Ovary (tissue), 9 donors: ENCODE results near the gene RIPOR1. TPM values are rescaled to one million over a fixed set of nuclear protein-coding genes. Genes with fewer than 3 reads are reported as not detected.
"Not testable (repeated sequence)": the region's sequence is repeated elsewhere in the genome, so short reads cannot be mapped to it uniquely, and the experiment has no call there.

Source experiments
- DNase-seq, 5 donors: peaks; one replicate each; pipeline ENCODE4 v3.0.0-alpha.2; 2019 to 2020
- H3K27ac ChIP-seq, 2 donors: fragments of 200-600 bp; one replicate each; pipeline versions ENCODE4 v1.5.1 to v1.8.0; 2019 to 2022
- H3K27me3 ChIP-seq: fragments of 200-600 bp; one replicate; pipeline ENCODE4 v1.8.0; 2022
- H3K36me3 ChIP-seq: fragments of 200-600 bp; sonication (generic); one replicate; pipeline ENCODE4 v1.5.1; 2019
- H3K4me1 ChIP-seq: one replicate; pipeline ENCODE4 v1.8.1; 2013; ENCODE audit warnings: mild to moderate bottlenecking, moderate library complexity; ENCODE audit not compliant: insufficient read depth
- H3K4me3 ChIP-seq: fragments of 200-600 bp; sonication (generic); one replicate; pipeline ENCODE4 v1.5.1; 2017
- H3K9me3 ChIP-seq, 2 donors: fragments of 200-600 bp in 1 of 2; sonication (generic) in 1 of 2; one replicate each; pipeline versions ENCODE4 v1.5.1 to v1.8.1; 2013 to 2019; ENCODE audit warnings: mild to moderate bottlenecking in 1 of 2, moderate library complexity in 1 of 2
- EP300 ChIP-seq: sonication (generic); formaldehyde crosslinking; IDR thresholded peaks from one replicate; pipeline ENCODE4 v1.6.1; 2017; ENCODE audit warnings: antibody characterized with exemption
- POLR2A ChIP-seq: fragments of 450-650 bp; IDR thresholded peaks from one replicate; pipeline ENCODE4 v1.6.1; 2017; ENCODE audit warnings: antibody characterized with exemption, mild to moderate bottlenecking, moderate library complexity
- WGBS, 3 donors: extraction: QIAGEN DNeasy Blood & Tissue Kit in 1 of 3; methylation state at CpG; one replicate each; pipeline versions ENCODE4 v1.1.5 to v1.1.7; 2013 to 2017; 5-methylcytosine and 5-hydroxymethylcytosine counted together
- intact Hi-C, 4 donors: fragments of 100-400 bp; cut with DNase I; formaldehyde crosslinking; loops; one replicate each; pipeline versions ENCODE4 v1.11.0 to v1.15.1; 2022 to 2023
- polyA plus RNA-seq, 2 donors: library from polyadenylated mRNA; stranded (reverse); fragments of 200-250 nt in 1 of 2; fragments of 350-450 nt in 1 of 2; fragmentation: Illumina TruSeq in 1 of 2; extraction: RNeasy Lipid Tissue Mini Kit (QIAGEN cat#74804) in 1 of 2; gene quantifications; one replicate each; pipeline ENCODE4 v1.2.3, GENCODE V29; 2013 to 2014
- total RNA-seq, 7 donors: library from RNA; depleted of rRNA in 2 of 7; stranded (reverse); fragments of >200 nt in 2 of 7; fragmentation: NEBNext Ultra II Directional in 3 of 7; extraction: Animal tissue kit (Norgen Biotek cat#: 25700) in 3 of 7; gene quantifications; one replicate each; pipeline versions ENCODE4 v1.1.0 to v1.2.4, GENCODE V29; 2016 to 2023
- TF ChIP-seq, protein P1 (sequence below), 3 donors: fragments of 450-650 bp in 2 of 3; fragments of 200-600 bp in 1 of 3; IDR thresholded peaks; one replicate each; pipeline versions ENCODE4 v1.5.1 to v1.8.0; 2016 to 2022; ENCODE audit warnings: antibody characterized with exemption in 3 of 3, mild to moderate bottlenecking in 1 of 3
- donor health status: DM: no; HTN: no; CAD: no; lungs with moderate emphysema.
- donor health status: DM: no; HTN: no; CAD: no.
- donor health status: Bipolar disorder and iron deficiency.
- donor health status: DM: yes; HTN: yes; CAD: no.
- donor health status: DM: no; HTN: no; CAD: no.
- donor health status: DM: yes; HTN: yes; CAD: no.

Gene RIPOR1
- total and polyA plus RNA-seq, 9 donors, result 22.3 to 96.3 (median 70.4) TPM

DNA sequence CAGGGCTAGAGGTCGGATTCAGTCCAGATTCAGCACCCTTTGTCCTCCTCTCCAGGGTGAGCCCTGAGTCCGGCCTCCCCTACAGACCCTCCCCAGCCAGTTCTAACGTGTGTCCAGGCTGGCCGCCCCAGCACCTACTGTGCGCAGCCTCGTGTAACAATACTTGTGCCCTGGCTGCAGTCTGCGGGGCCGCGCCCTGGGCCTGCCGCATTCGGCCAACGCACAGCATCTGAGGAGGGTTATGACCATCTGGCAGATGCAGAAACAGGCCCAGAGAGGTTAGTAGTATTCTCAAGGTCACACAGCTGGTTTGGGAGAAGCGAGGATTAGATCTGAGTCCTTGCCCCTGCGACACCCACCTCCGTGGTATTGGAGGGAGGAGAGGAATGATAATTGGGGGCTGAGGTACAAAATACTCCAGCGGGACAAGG lies 968 bp downstream of the RIPOR1 start:
- H3K36me3 ChIP-seq, result no peaks in the 10 kb centered on the region
- peak overlapping the region; percentile 56 to 85 for H3K27ac ChIP-seq
- H3K9me3 ChIP-seq, result no peaks in the 10 kb centered on the region
- H3K4me1 ChIP-seq, result peaks cover 12% of the 10 kb centered on the region
- no peaks in the 10 kb centered on the region for H3K27me3 ChIP-seq
- TF ChIP-seq EP300, result no peak
- TF ChIP-seq, protein P1, sequence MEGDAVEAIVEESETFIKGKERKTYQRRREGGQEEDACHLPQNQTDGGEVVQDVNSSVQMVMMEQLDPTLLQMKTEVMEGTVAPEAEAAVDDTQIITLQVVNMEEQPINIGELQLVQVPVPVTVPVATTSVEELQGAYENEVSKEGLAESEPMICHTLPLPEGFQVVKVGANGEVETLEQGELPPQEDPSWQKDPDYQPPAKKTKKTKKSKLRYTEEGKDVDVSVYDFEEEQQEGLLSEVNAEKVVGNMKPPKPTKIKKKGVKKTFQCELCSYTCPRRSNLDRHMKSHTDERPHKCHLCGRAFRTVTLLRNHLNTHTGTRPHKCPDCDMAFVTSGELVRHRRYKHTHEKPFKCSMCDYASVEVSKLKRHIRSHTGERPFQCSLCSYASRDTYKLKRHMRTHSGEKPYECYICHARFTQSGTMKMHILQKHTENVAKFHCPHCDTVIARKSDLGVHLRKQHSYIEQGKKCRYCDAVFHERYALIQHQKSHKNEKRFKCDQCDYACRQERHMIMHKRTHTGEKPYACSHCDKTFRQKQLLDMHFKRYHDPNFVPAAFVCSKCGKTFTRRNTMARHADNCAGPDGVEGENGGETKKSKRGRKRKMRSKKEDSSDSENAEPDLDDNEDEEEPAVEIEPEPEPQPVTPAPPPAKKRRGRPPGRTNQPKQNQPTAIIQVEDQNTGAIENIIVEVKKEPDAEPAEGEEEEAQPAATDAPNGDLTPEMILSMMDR (IDR thresholded peaks at IDR 0.05), result no peak
- no peak for TF ChIP-seq POLR2A
- H3K4me3 ChIP-seq, result peak overlapping the region; percentile 88
- peak in 1 of 5 donors; percentile 55 for DNase-seq
- intact Hi-C loops, result loop anchor here in 2 of 4 donors (2.0 to 10.0 kb wide), 3 partner anchors 33 to 138 kb away; partner anchors contain the start of genes C16orf86 (in 2 of the 2), ENKD1 (in 2 of the 2), ACD (in 1 of the 2) and CTCF (in 1 of the 2)
- WGBS, 3 donors, result 1 to 2% (median 1%) methylated on average over 16 of the region's 16 CpGs

DNA sequence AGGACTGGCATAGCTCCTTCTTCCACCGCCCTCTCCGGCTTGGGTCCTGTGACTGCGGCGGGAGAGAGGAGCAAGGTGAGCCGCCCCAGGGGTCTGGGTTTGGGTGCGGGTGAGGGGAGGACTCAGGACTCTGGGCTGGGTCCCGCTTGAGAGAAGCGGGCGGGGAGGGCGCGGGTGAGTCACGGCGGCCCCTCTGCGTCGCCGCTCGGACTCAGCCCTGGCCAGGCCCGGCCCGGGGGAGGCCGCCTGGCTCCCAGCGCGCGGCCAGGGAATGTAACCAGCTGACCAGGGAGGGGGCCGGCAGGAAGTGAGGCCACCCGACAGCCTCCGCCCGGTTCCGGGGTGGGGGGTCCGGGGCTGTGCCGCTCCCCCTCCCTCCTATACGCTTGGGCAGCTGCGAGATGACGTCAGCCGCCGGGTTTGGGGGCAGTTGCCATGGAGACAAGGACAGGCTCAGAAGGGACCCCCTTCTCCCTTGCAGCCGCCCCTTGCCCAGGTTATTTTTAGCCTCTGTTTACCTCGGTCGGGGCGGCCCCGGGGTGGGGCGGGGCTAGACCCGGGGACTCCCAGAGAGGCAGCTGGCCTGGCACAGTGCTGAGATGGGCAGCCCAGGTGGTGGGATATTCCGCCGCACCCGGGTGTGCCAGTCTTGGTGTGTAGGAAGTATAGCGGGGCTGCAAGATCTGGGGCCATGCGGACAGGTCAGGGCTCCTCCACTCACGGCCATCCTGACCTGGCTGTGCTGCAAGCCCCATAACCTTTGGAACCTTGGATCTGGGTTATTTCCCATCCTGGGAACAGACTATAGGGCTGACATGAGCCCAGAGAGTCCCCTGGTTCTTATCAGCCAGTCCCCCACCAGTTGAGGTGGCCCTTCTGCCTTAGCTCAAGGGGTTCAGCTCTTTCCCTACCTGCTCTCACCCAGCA lies 1.6 kb downstream of the RIPOR1 start:
- TF ChIP-seq EP300, result no peak
- TF ChIP-seq, protein P1 (IDR thresholded peaks at IDR 0.05), result no peak
- peak; percentile 74 for TF ChIP-seq POLR2A
- H3K9me3 ChIP-seq, result no peaks in the 10 kb centered on the region
- peak overlapping the region; percentile 56 to 85 for H3K27ac ChIP-seq
- intact Hi-C loops, result no loop called here
- DNase-seq, result peak; percentile 80 to 87 (median 85)
- H3K27me3 ChIP-seq, result no peaks in the 10 kb centered on the region
- no peaks in the 10 kb centered on the region for H3K36me3 ChIP-seq
- WGBS, 3 donors, result 3 to 4% (median 3%) methylated on average over 39 to 48 of the region's 48 CpGs
- H3K4me3 ChIP-seq, result peak overlapping the region; percentile 88
- peaks cover 12% of the 10 kb centered on the region for H3K4me1 ChIP-seq

DNA sequence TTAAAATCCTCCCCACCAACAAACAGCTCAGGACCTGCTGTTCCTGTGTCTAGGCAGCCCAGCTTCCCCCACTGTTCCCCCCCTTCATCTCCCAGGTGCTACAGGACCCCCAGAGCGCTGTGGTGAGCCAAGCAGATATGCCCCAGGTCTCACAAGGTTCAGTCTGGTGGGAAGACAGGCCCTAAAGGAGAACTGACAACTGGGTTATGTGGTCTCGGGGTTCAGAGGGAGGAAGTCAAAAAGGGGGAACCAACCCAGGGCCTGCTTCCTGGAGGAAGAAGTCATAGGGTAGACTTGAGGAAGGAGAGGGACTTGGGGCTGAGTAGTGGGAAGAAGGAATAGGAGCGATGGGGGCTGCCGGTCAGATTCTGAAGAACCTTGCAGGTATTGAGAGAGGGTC lies 2.6 kb downstream of the RIPOR1 start:
- peaks cover 12% of the 10 kb centered on the region for H3K4me1 ChIP-seq

DNA sequence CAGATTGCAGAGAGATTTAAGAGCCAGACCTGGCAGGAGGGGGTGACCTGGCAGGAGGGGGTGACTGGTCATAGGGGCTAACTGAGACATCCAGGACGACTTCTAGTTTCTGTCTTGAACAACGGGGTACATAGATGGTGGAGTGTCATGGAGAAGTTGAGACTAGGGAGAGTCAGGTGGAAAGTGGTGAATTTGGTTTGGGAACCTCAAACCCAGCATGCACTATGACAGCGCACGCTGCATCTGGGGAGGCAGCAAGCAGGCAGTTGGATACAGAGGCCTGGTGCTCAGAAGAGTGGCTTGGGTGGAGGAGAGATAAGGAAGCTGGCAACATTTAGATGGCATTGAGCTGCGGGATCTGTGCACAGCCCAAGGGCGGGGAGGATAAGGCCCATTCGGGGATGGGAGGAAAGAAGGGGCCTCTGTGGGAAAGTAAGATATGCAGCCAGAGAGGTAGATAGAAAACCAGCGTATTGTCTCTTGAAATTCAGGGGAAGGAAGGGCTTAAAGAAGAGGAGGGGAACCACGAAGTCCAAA lies 4.5 kb downstream of the RIPOR1 start:
- peaks cover 9% of the 10 kb centered on the region for H3K4me1 ChIP-seq
- intact Hi-C loops, result no loop called here
- no peak for DNase-seq

More for the DNA sequence above, 2.6 kb downstream of the RIPOR1 start:
- WGBS, 3 donors, result 91 to 93% (median 93%) methylated on average over 4 of the region's 4 CpGs
- Histone ChIP-seq H3K9me3 (no peaks in the 10 kb centered on the region), H3K4me3 (no peak overlapping the region), H3K36me3 (no peaks in the 10 kb centered on the region), H3K27me3 (no peaks in the 10 kb centered on the region), H3K27ac (peak overlapping the region; percentile 16 to 85)
- no peak for DNase-seq
- intact Hi-C loops, result no loop called here
- TF ChIP-seq, protein P1 (IDR thresholded peaks at IDR 0.05), result no peak
- TF ChIP-seq POLR2A, result no peak
- TF ChIP-seq EP300, result no peak

DNA sequence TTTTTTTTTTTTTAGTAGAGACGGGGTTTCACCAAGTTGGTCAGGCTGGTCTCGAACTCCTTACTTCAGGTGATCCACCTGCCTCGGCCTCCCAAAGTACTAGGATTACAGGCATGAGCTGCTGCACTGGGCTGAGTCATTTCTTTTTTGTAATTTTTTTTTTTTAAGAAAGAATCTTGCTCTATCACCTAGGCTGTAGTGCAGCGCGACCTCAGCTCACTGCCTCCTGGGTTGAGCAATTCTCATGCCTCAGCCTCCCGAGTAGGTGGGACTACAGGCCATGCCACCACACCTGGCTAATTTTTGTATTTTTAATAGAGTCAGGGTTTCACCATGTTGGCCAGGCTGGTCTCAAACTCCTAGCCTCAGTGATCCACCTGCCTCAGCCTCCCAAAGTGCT lies 5.4 kb downstream of the RIPOR1 start:
- H3K27me3 ChIP-seq, H3K36me3 ChIP-seq, H3K27ac ChIP-seq, intact Hi-C loops, DNase-seq, H3K9me3 ChIP-seq, H3K4me3 ChIP-seq: not testable (repeated sequence)
- H3K4me1 ChIP-seq, result peaks cover 11% of the 10 kb centered on the region
- 93 to 95% (median 93%) methylated on average over 6 of the region's 6 CpGs for WGBS, 3 donors

More for the DNA sequence above, 4.5 kb downstream of the RIPOR1 start:
- Histone ChIP-seq H3K4me3 (no peak overlapping the region), H3K27ac (no peak overlapping the region), H3K9me3 (no peaks in the 10 kb centered on the region), H3K36me3 (no peaks in the 10 kb centered on the region), H3K27me3 (no peaks in the 10 kb centered on the region)
- WGBS, 3 donors, result 77 to 83% (median 78%) methylated on average over 9 of the region's 9 CpGs
- no peak for TF ChIP-seq EP300
- TF ChIP-seq, protein P1 (IDR thresholded peaks at IDR 0.05), result no peak
- TF ChIP-seq POLR2A, result no peak
